ENCODE measurements around the gene COL3A1.

The COL3A1 gene

DNA sequence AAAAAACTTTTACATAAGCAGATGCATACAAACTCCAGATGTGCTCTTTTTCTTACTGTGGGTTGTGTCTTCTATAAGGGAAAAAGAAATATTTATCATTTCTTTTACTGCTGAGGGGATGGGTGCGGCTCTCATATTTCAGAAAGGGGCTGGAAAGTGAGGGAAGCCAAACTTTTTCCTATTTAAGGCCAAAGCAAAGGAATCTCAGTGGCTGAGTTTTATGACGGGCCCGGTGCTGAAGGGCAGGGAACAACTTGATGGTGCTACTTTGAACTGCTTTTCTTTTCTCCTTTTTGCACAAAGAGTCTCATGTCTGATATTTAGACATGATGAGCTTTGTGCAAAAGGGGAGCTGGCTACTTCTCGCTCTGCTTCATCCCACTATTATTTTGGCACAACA lies at the start of gene COL3A1:
Gene COL3A1 (plus strand): TSS at position 210 of the 400 bp plus-strand sequence. CDS start 117 bp downstream, at position 327.
- no peak for DNase-seq

DNA sequence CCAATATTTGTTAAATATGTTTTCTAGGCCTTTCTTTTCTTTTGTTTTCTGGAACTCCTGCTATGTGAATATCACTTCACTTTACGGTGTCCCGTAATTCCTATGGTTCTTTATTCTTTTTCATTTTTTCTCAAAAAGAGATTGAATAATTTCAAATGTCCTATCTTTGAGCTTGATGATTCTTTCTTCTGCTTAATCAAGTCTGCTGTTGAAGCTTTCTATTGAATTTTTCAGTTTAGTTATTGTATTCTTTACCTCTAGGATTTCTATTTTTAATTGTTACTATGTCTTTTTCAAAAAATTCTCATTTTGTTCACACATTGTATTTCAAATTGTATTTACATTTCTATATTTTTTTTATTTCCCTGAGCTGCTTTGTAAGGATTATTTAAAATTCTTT lies 45.5 kb upstream of the COL3A1 start:
- no peak for DNase-seq

GRCh38 chr2:188931361-188931760 lies 42.8 kb upstream of the COL3A1 start:
- no peak for DNase-seq

DNA sequence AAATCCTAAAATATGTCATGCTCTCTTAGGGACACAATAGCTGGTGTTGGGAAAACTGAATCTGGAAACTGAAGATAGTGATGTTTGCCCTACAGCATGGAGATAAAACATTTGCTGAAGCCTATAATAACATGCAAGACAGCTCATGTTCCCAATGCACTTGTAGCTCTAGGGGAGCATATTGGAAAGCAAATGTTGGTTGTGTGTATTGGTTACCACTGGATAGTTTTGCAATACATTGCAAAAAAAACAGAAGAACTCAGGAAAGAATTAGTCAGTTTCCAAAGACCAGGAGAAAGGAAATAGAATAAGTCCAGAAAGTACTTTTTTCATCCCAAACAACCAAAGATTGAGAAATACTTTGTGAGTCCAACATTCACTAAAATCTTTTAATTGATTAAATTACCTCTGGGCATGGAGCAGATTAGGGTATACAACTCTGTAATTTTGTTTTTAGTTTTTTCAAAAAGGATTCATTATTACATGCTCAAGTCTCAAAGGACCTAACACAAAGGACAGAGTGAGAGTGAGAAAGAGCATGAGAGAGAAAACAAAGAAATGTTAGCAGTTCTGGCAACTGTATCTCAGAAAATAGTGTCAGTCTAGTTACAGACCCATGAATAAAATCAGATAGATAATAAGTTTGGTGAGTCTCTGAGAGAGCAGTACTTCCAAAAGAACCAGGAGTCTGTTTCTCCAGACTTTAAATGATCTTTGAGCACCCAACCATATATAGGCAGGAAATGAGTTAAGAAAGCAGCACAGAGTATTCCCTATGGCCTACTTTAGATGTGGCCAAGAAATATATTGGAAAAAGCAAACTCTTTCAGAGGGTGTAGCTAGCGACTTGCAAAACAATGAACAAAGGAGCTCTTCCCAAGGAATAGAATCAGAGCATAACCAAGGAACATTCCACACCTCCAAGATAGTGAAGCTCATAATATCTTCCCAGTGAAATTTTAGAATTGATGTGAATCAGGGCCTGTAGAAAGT lies 36.6 kb upstream of the COL3A1 start:
- no peak for DNase-seq

DNA sequence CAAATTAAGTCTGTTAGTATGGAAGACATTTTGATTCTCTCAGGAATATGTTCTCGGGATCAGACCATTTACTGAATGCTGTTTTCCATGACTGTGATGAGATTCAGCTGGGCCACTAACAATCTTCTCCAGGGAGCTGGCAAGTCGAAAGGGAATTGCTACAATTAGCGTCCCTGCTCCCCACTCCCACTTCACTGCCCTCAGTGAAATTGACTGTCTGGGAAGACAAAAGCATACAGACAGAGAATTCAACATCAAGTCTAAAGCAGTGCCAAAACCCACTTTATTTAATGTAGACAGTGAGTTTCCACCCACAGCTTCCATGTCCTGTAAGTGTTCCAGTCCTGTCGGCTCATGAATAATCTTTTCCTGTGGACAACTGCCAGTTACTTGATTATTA lies 34.0 kb upstream of the COL3A1 start:
- DNase-seq, result no peak

GRCh38 chr2:188944442-188944841 lies 29.7 kb upstream of the COL3A1 start:
- DNase-seq, result no peak

DNA sequence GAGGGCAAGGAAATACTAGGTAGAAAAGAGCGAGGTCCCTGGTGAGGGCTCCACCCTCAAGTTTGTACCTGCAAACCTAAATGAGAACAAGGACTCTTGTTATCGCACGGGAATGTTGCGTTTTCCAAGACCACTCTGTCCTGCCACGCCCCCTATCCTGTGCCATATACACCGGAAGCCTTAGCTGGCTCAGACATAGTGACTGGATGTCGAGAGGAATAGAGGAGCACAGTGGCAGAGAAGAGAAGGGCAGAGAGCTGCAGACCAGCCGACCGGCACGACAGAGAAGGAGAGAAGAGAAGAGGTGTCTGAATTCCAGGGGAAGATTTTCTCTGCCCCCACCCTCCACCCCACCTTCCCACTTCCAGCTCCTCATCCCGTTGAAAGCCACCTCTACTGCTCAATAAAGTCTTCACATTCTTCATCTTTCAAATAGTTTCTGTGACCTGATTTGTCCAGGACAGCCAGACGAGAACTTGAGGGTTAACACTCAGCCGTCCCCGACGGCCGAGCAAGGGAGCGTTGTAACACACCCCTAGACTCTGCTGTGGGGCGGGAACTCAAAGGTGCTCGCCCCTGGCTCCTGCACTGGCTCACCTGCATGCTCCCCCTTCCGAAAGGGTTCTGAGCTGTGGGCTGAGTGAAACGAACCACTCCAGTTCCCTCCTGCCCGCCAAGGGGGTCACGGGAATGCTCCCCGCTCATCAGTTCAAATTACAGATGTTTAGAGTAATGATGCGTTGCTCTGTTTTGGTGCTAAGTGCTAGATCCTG lies 24.9 kb upstream of the COL3A1 start:
- no peak for DNase-seq

DNA sequence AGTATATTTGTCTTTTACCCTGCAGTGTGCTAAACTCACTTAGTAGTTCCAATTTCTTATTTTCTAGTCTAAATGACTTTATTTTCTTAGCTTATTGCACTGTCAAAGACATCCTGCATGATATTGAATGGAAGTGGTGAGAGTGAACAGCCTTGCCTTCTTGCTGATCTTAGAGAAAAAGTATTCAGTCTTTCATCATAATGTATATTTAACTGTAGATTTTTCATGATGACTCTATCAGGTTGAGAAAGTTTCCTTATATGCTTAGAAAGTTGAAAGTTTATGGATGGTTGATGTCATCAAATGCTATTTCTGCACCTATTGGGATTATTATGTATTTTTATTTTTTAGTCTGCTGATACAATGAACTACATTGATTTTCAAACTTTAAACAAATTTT lies 21.3 kb upstream of the COL3A1 start:
- no peak for DNase-seq

GRCh38 chr2:188956290-188956689 lies 17.9 kb upstream of the COL3A1 start:
- no peak for DNase-seq

DNA sequence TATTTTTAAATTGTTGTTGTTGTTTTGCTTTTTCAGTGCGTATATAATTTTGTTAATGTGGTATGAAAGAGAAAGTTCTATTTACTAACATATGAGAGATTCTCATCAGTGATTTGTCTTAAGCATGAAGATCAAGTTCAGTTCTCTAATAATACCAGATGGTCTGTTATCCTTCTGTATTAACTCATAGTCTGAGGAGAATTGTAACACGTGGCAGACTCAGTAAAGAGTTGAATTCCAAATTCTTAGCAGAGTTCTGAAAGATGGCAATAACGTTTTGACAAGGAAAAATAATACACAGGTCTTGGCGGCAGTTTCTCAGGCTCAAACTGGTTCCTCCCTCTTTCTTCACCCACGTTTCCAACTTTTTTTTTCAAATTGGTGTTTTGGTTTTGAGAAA lies 17.2 kb upstream of the COL3A1 start:
- DNase-seq, result no peak

DNA sequence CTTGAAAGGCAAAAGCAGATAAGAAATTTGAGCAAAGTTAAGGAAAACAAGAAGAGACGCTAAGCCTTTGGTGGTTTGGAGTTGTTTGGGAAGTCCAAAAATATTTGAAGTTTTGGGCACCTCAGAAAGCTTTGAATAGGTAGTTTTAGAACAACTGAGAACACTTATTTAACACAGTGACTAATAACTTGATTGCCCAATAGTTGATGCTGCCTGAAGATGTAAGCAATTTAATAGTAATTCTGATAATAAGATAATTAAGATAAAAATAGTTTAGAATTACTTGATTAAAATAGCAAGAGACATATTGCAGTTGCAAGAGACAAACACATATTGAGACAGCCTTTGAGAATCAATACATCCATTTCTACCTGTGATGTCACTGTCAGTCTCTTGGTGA lies 16.5 kb upstream of the COL3A1 start:
- no peak for DNase-seq

- DNase-seq, result no peak
Measured at GRCh38 chr2:188963741-188964140, 10.4 kb upstream of the COL3A1 start.

- DNase-seq, result no peak
Measured at GRCh38 chr2:188964976-188965546, 9.1 kb upstream of the COL3A1 start.

DNA sequence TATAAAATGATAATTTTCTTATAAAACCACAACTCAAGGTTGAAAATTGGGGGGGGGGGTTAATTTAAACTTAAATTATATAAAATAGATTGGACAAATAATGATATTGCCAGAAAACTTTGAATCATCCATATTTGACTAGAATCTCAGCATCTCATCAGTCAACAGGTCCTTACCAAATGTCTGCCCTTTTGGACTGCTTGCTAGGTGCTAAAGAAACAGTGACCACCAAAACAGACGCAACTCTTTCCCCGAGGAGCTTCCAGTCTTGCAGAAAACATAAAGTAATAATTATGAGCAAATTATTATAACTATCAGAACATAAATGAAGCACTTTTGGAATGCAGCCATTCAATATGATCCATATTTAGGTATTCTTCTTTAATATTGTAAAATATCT lies 8.6 kb upstream of the COL3A1 start:
- no peak for DNase-seq

DNA sequence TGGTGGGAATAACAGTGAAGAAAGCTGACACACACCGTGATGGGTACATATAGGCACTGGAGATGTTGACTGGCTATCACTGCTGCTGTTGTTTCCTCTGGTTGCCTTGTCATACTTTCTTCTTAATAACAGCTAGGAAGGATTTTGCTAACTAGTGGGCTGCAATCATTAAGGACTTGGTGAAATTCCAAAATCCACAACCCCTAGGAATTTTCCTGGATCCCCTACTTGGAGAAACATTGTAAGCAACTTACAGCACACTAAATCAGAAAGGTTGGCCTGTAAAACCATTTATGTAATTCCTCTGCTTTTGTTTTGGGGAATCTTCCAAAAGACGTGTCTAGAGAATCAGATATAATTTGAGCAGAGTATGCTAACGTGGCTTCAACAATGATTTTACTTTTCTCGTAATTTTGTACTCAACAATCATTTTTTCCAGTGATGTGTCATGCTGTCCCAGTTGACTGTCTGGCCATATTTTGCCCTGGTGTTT lies 8.0 kb upstream of the COL3A1 start:
- no peak for DNase-seq

DNA sequence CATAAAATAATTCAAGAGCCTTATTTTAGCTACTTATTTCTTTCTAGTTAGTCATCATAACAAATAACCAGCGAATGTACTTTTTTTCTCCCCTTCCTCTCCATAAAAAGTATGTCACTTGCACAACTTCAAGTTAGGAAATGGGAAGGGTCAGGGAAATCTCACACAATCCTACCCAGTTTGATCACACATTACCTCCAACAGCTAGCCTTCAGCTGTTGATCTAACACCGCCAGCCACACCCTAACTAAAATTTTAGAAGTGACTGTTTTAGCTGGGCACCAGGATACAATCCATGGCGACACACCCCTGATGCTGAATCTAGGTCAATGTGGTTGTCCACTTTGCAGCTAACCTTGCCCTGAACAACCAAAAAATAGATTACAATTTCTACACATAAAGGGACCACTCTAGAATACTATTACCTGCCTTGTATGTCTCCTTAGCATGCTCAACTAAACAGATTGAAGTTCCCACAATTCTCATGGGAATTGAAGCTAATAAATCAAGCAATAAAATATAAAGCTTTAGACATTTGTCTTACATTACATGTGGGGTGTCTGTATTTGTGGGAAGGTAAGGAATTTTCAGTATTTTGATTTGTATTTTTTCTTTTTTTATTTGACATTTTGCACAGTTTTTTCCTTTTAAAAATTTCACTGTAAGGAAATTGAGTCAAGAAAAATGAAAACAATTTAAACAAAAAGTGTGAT lies 7.3 kb upstream of the COL3A1 start:
- DNase-seq, result no peak

- no peak for DNase-seq
Measured at GRCh38 chr2:188969236-188969635, 4.9 kb upstream of the COL3A1 start.

DNA sequence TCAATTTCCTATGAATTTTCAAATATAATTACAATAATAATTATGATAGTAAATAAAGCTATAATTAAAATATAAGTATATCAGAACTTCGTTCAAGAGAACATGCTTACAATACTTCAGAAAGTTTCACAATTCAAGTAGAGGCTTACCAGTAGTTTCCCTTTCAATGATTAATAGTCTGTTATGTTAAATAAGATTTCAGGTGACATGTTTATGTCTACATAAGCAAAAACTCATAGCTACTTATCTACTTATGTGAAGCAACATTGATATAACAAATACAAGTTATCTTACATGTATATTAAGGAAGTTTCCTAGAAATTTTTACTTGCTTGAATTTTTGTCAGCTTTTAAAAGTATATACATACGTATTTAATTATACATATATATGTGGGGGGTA lies 4.5 kb upstream of the COL3A1 start:
- no peak for DNase-seq

GRCh38 chr2:188970211-188970610 lies 4.0 kb upstream of the COL3A1 start:
- DNase-seq, result no peak

DNA sequence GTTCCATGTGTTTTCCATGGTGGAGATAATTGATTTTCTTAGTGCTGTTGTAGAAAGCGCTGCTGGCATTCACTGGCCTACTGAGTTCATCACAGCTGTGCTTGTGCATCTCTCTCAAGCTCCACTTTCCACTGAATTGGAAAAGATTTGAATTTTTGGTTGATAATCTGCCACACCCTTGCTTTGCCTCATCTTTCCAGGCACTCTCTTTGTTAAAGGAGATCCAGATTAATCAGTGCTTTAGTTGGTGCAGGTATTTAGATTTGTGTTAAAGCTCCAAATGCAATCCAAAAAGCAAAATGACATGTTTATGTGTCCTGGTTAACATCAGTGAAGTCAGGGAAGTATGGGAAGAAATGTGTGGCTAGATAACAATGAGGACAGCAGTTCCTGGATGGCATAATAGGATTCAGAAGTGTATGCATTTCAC lies 2.7 kb upstream of the COL3A1 start:
- no peak for DNase-seq

DNA sequence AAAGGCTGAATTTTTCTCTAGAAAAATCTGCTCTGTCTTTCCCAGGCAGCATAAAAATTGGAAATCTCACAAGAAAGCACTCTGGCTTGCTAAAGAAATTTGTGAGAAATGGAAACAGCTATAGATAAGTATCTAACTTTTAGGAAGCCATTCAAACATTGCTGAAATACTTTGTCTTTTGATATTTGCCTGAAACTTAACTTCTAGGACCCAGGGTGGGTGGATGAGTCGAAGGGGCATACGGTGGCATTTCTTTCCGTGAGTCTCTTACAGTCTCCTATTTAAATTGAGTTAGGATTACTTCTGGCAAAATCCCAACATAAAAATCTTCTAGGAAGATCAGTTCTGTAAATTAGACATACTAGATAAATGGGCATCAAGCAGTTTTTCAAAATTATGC lies 532 bp upstream of the COL3A1 start:
- no peak for DNase-seq

GRCh38 chr2:188975497-188976102 lies 1.4 kb downstream of the COL3A1 start:
- DNase-seq, result no peak
